WTC11 (cell line): ENCODE results near the gene C6orf141. TPM values are rescaled to one million over a fixed set of nuclear protein-coding genes. Genes with fewer than 3 reads are reported as not detected.

Experiments used
- ATAC-seq: fragments of 200-7000 bp; cut with Tn5 transposase; 2 replicates; pipeline ENCODE4 v1.10.0; 2021; ENCODE audit warnings: mild to moderate bottlenecking, moderate library complexity
- CTCF ChIA-PET: fragments of 300-600 bp; sonication (Branson Sonifier 250); formaldehyde crosslinking; loops from one replicate; lab custom pipeline; 2021; ENCODE audit warnings: antibody characterized with exemption; lab: Charles Lee
- POLR2A ChIA-PET: fragments of 350-600 bp; sonication (Branson Sonifier 250); formaldehyde crosslinking; loops from one replicate; lab custom pipeline; 2021; ENCODE audit warnings: antibody characterized with exemption; lab: Charles Lee
- DNase-seq: peaks from one replicate; pipeline ENCODE4 v3.0.0; 2021; ENCODE audit warnings: low spot score
- H3K27ac Mint-ChIP-seq: 2 replicates; pipeline ENCODE4 v1.8.0; 2021; ENCODE audit warnings: mixed read lengths
- H3K27me3 Mint-ChIP-seq: 2 replicates; pipeline ENCODE4 v1.8.0; 2021; ENCODE audit warnings: low read depth, mild to moderate bottlenecking, moderate library complexity, mixed read lengths
- H3K36me3 Mint-ChIP-seq: 2 replicates; pipeline ENCODE4 v1.8.0; 2021; ENCODE audit warnings: mixed read lengths
- H3K4me1 Mint-ChIP-seq: 2 replicates; pipeline ENCODE4 v1.8.0; 2022; ENCODE audit warnings: mixed read lengths
- H3K4me3 Mint-ChIP-seq: 2 replicates; pipeline ENCODE4 v1.8.0; 2021; ENCODE audit warnings: mild to moderate bottlenecking, moderate library complexity, mixed read lengths
- H3K9me3 Mint-ChIP-seq: 2 replicates; pipeline ENCODE4 v1.8.0; 2021; ENCODE audit warnings: mixed read lengths
- CREM ChIP-seq: sonication (generic); formaldehyde crosslinking; IDR thresholded peaks from 2 replicates; pipeline ENCODE4 v1.8.1; 2022; ENCODE audit warnings: mild to moderate bottlenecking, missing genetic modification reagents, moderate library complexity
- ERG ChIP-seq: fragments of 250-450 bp; sonication (Bioruptor Pico); IDR thresholded peaks from 2 replicates; pipeline ENCODE4 v1.8.0; 2021; ENCODE audit warnings: mild to moderate bottlenecking
- ESRRA ChIP-seq: sonication (generic); formaldehyde crosslinking; IDR thresholded peaks from 2 replicates; pipeline ENCODE4 v1.8.1; 2022; ENCODE audit warnings: mild to moderate bottlenecking, missing genetic modification reagents, borderline replicate concordance
- FOXJ3 ChIP-seq: sonication (generic); formaldehyde crosslinking; IDR thresholded peaks from 2 replicates; pipeline ENCODE4 v1.9.0; 2021; ENCODE audit warnings: missing genetic modification reagents, mild to moderate bottlenecking, borderline replicate concordance
- FOXK1 ChIP-seq: sonication (generic); formaldehyde crosslinking; IDR thresholded peaks from 2 replicates; pipeline ENCODE4 v1.8.0; 2022; ENCODE audit warnings: mild to moderate bottlenecking, moderate library complexity, missing genetic modification reagents
- GRHL2 ChIP-seq: fragments of 250-450 bp; sonication (Bioruptor Pico); IDR thresholded peaks from 2 replicates; pipeline ENCODE4 v1.8.0; 2022; ENCODE audit warnings: mild to moderate bottlenecking, moderate library complexity; ENCODE audit not compliant: insufficient replicate concordance, severe bottlenecking
- GTF2I ChIP-seq: fragments of 250-450 bp; sonication (Bioruptor Pico); conservative IDR thresholded peaks from 2 replicates; pipeline ENCODE4 v1.4.0; 2021; ENCODE audit warnings: mild to moderate bottlenecking
- KAT7 ChIP-seq: sonication (generic); formaldehyde crosslinking; IDR thresholded peaks from 2 replicates; pipeline ENCODE4 v1.8.1; 2023; ENCODE audit warnings: missing genetic modification reagents, mild to moderate bottlenecking, borderline replicate concordance
- MAX ChIP-seq: sonication (generic); formaldehyde crosslinking; IDR thresholded peaks from 2 replicates; pipeline ENCODE4 v1.8.0; 2022; ENCODE audit warnings: mild to moderate bottlenecking, missing genetic modification reagents
- MLX ChIP-seq: sonication (generic); formaldehyde crosslinking; IDR thresholded peaks from 2 replicates; pipeline ENCODE4 v1.8.1; 2023; ENCODE audit warnings: mild to moderate bottlenecking, missing genetic modification reagents, moderate library complexity
- NR1H2 ChIP-seq: sonication (generic); formaldehyde crosslinking; IDR thresholded peaks from 2 replicates; pipeline ENCODE4 v1.9.0; 2021; ENCODE audit warnings: mild to moderate bottlenecking, moderate library complexity, missing genetic modification reagents
- NR3C1 ChIP-seq: sonication (generic); formaldehyde crosslinking; conservative IDR thresholded peaks from 2 replicates; pipeline ENCODE4 v1.8.1; 2023; ENCODE audit warnings: low read depth, mild to moderate bottlenecking, missing genetic modification reagents
- SP1 ChIP-seq: sonication (generic); formaldehyde crosslinking; conservative IDR thresholded peaks from 2 replicates; pipeline ENCODE4 v1.8.1; 2022; ENCODE audit warnings: missing genetic modification reagents
- TP53 ChIP-seq: sonication (generic); formaldehyde crosslinking; IDR thresholded peaks from 2 replicates; pipeline ENCODE4 v1.8.1; 2023; ENCODE audit warnings: mild to moderate bottlenecking, missing genetic modification reagents
- ZBTB21 ChIP-seq: sonication (generic); formaldehyde crosslinking; IDR thresholded peaks from 2 replicates; pipeline ENCODE4 v1.8.1; 2023; ENCODE audit warnings: mild to moderate bottlenecking, missing genetic modification reagents, borderline replicate concordance
- ZMAT4 ChIP-seq: fragments of 250-450 bp; sonication (Bioruptor Pico); IDR thresholded peaks from 2 replicates; pipeline ENCODE4 v1.9.0; 2021; ENCODE audit warnings: mild to moderate bottlenecking
- ZNF232 ChIP-seq: sonication (generic); formaldehyde crosslinking; IDR thresholded peaks from 2 replicates; pipeline ENCODE4 v1.8.0; 2022; ENCODE audit warnings: mild to moderate bottlenecking, missing genetic modification reagents
- total RNA-seq: library from RNA; stranded (reverse); gene quantifications from 3 replicates; pipeline ENCODE4 v1.2.3, GENCODE V29; 2021
- TF ChIP-seq, protein P1 (sequence below): sonication (generic); formaldehyde crosslinking; IDR thresholded peaks from 2 replicates; pipeline ENCODE4 v1.8.1; 2022; ENCODE audit warnings: low read depth, missing genetic modification reagents, borderline replicate concordance
- TF ChIP-seq, protein P2 (sequence below): sonication (generic); formaldehyde crosslinking; IDR thresholded peaks from 2 replicates; pipeline ENCODE4 v1.8.0; 2022; ENCODE audit warnings: mild to moderate bottlenecking, missing genetic modification reagents

C6orf141 gene
- total RNA-seq, 1 experiment from 2014 or later: 14.4 TPM

GRCh38 chr6:49540614-49541013 lies 9.9 kb upstream of the C6orf141 start:
- Mint-ChIP-seq H3K27ac (no peak overlapping the region), H3K9me3 (no peaks in the 10 kb centered on the region), H3K36me3 (no peaks in the 10 kb centered on the region), H3K4me1 (peaks cover 7% of the 10 kb centered on the region; the same call in 1 of the 2 replicates), H3K27me3 (no peaks in the 10 kb centered on the region), H3K4me3 (no peak overlapping the region)
- ATAC-seq: no peak
- POLR2A ChIA-PET: interaction anchor here (0.7 kb wide), 1 partner anchor 304 kb away, joined by 4 read pairs; no protein-coding TSS in a partner anchor
- no peak for TF ChIP-seq MLX
- CTCF ChIA-PET: no interaction called here
- no peak for DNase-seq

DNA sequence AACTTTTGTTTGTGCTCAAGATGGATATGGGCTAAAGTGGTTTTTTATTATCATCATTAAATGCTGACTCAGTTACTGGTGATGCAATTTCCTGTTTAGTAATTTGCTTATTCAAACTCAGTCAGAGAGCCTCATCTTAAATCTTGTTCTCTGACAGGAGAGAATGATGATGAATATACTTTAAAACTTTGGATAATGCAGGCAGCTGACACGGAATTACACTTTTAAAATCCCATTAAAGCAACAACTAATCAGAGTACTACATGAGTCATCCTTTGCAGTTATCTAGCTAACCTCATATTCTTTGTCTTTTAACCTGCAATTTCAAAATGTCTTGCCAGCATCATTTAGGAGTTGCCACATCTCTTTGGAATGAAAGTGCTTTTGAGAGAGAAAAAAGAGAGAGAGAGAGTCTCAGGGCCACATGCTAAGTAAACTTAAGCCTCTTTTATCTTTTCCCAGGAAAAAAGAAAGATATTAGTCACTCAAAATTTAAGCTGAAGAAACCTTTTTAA lies 9.2 kb upstream of the C6orf141 start:
- Mint-ChIP-seq H3K4me3 (no peak overlapping the region), H3K9me3 (no peaks in the 10 kb centered on the region), H3K4me1 (peaks cover 7% of the 10 kb centered on the region; the same call in 1 of the 2 replicates), H3K36me3 (no peaks in the 10 kb centered on the region), H3K27me3 (no peaks in the 10 kb centered on the region), H3K27ac (no peak overlapping the region)
- DNase-seq (no peak), ATAC-seq (no peak)
- TF ChIP-seq ESRRA (no peak), TP53 (CRISPR knock-in tag) (no peak), NR3C1 (no peak), GRHL2 (CRISPR knock-in tag) (no peak), GTF2I (no peak), SP1 (no peak), FOXK1 (no peak), MAX (CRISPR knock-in tag) (no peak), FOXJ3 (CRISPR knock-in tag) (no peak), ERG (no peak), KAT7 (no peak), ZNF232 (CRISPR knock-in tag) (no peak), NR1H2 (CRISPR knock-in tag) (no peak), ZBTB21 (CRISPR knock-in tag) (no peak), CREM (CRISPR knock-in tag) (no peak), ZMAT4 (CRISPR knock-in tag) (no peak)
- TF ChIP-seq, protein P1, sequence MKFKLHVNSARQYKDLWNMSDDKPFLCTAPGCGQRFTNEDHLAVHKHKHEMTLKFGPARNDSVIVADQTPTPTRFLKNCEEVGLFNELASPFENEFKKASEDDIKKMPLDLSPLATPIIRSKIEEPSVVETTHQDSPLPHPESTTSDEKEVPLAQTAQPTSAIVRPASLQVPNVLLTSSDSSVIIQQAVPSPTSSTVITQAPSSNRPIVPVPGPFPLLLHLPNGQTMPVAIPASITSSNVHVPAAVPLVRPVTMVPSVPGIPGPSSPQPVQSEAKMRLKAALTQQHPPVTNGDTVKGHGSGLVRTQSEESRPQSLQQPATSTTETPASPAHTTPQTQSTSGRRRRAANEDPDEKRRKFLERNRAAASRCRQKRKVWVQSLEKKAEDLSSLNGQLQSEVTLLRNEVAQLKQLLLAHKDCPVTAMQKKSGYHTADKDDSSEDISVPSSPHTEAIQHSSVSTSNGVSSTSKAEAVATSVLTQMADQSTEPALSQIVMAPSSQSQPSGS (CRISPR knock-in tag): no peak
- TF ChIP-seq, protein P2, sequence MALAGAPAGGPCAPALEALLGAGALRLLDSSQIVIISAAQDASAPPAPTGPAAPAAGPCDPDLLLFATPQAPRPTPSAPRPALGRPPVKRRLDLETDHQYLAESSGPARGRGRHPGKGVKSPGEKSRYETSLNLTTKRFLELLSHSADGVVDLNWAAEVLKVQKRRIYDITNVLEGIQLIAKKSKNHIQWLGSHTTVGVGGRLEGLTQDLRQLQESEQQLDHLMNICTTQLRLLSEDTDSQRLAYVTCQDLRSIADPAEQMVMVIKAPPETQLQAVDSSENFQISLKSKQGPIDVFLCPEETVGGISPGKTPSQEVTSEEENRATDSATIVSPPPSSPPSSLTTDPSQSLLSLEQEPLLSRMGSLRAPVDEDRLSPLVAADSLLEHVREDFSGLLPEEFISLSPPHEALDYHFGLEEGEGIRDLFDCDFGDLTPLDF: no peak
- ChIA-PET CTCF (interaction anchor here (1.0 to 1.3 kb wide), 2 partner anchors 9 kb away, joined by 3 to 4 read pairs; no protein-coding TSS in a partner anchor), POLR2A (interaction anchor here (1.1 kb wide), 1 partner anchor 17 kb away, joined by 6 read pairs; no protein-coding TSS in a partner anchor)
